ENCODE data around the gene CACNB4.

Gene CACNB4

GRCh38 chr2:151840216-151841046, 258.4 kb downstream of the CACNB4 start:
- H3K4me3 ChIP-seq (ENCODE audit: low read depth, low read length): no peak overlapping the region
- TF ChIP-seq, protein P1, sequence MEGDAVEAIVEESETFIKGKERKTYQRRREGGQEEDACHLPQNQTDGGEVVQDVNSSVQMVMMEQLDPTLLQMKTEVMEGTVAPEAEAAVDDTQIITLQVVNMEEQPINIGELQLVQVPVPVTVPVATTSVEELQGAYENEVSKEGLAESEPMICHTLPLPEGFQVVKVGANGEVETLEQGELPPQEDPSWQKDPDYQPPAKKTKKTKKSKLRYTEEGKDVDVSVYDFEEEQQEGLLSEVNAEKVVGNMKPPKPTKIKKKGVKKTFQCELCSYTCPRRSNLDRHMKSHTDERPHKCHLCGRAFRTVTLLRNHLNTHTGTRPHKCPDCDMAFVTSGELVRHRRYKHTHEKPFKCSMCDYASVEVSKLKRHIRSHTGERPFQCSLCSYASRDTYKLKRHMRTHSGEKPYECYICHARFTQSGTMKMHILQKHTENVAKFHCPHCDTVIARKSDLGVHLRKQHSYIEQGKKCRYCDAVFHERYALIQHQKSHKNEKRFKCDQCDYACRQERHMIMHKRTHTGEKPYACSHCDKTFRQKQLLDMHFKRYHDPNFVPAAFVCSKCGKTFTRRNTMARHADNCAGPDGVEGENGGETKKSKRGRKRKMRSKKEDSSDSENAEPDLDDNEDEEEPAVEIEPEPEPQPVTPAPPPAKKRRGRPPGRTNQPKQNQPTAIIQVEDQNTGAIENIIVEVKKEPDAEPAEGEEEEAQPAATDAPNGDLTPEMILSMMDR (IDR thresholded peaks at IDR 0.05; ENCODE audit: low read depth, low read length): no peak

GRCh38 chr2:151837926-151838325, 260.9 kb downstream of the CACNB4 start:
- no peak overlapping the region for H3K4me3 ChIP-seq (ENCODE audit: low read depth, low read length)
- TF ChIP-seq, protein P1 (IDR thresholded peaks at IDR 0.05; ENCODE audit: low read depth, low read length): no peak

- H3K4me3 ChIP-seq (ENCODE audit: low read depth, low read length): no peak overlapping the region
- TF ChIP-seq, protein P1 (IDR thresholded peaks at IDR 0.05; ENCODE audit: low read depth, low read length): no peak
These were observed 264.9 kb downstream of the CACNB4 start for GRCh38 chr2:151833984-151834383.

GRCh38 chr2:151830961-151831360, 267.9 kb downstream of the CACNB4 start:
- H3K4me3 ChIP-seq (ENCODE audit: low read depth, low read length): no peak overlapping the region
- TF ChIP-seq, protein P1 (IDR thresholded peaks at IDR 0.05; ENCODE audit: low read depth, low read length): no peak

- H3K4me3 ChIP-seq (ENCODE audit: low read depth, low read length): peak overlapping the region; percentile 76
- TF ChIP-seq, protein P1 (IDR thresholded peaks at IDR 0.05; ENCODE audit: low read depth, low read length): no peak
These were observed 269.9 kb downstream of the CACNB4 start for GRCh38 chr2:151828890-151829324.

- peak within 1 kb of the TSS; percentile 76 for H3K4me3 ChIP-seq (ENCODE audit: low read depth, low read length)
- TF ChIP-seq, protein P1 (IDR thresholded peaks at IDR 0.05; ENCODE audit: low read depth, low read length): no peak
These were observed 270.5 kb downstream of the CACNB4 start, which contains the start of gene ARL5A for GRCh38 chr2:151828143-151828889. Gene ARL5A, minus strand, starts transcription at chr2:151828421. Its CDS starts 245 bp downstream, at chr2:151828176.
